Fibroblast of lung (primary cell): ENCODE results near the gene IL12B.
"Not testable (repeated sequence)": the region's sequence is repeated elsewhere in the genome, so short reads cannot be mapped to it uniquely, and the experiment has no call there.

ENCODE experiments used
- EZH2 ChIP-seq: IDR thresholded peaks from 2 replicates; pipeline ENCODE4 v1.5.1; 2012; ENCODE audit warnings: low read length, control low read depth, mild to moderate bottlenecking; ENCODE audit errors: missing control alignments
- TF ChIP-seq, protein P1 (sequence below), 2 donors: IDR thresholded peaks in 1 of 2; conservative IDR thresholded peaks in 1 of 2; 1 replicate in 1 of 2; 2 replicates in 1 of 2; pipeline ENCODE4 v1.5.1; 2011 to 2012; ENCODE audit warnings: low read length in 2 of 2, control low read depth in 1 of 2, inconsistent platforms in 1 of 2, low read depth in 1 of 2, mild to moderate bottlenecking in 1 of 2

DNA sequence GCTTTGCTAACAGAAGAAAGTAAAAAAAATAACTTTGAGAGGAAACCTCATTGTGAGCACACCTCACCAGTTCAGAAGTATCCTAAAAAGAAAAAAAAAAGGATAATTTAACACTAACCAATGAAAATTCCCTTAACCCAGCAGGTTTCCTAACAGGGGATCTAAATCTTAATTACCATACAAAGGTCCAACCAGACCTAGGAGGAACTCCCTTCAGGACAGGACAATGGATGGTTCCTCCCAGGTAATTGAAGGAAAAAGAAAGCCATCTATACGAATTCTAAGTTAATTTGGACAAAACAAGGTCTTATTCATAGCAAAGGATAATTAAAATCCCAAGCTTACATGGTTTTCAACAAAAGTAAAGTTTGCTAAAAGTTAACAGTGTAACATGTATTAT, 37.6 kb upstream of the IL12B start:
- TF ChIP-seq, protein P1, sequence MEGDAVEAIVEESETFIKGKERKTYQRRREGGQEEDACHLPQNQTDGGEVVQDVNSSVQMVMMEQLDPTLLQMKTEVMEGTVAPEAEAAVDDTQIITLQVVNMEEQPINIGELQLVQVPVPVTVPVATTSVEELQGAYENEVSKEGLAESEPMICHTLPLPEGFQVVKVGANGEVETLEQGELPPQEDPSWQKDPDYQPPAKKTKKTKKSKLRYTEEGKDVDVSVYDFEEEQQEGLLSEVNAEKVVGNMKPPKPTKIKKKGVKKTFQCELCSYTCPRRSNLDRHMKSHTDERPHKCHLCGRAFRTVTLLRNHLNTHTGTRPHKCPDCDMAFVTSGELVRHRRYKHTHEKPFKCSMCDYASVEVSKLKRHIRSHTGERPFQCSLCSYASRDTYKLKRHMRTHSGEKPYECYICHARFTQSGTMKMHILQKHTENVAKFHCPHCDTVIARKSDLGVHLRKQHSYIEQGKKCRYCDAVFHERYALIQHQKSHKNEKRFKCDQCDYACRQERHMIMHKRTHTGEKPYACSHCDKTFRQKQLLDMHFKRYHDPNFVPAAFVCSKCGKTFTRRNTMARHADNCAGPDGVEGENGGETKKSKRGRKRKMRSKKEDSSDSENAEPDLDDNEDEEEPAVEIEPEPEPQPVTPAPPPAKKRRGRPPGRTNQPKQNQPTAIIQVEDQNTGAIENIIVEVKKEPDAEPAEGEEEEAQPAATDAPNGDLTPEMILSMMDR (conservative IDR thresholded peaks at IDR 0.05 in 1 of 2, IDR thresholded peaks at IDR 0.05 in 1 of 2; ENCODE audit: low read depth in 1 of 2, low read length in 2 of 2) = not testable (repeated sequence)
- TF ChIP-seq EZH2 = not testable (repeated sequence)
